Measurements from ENCODE around the gene F12. TPM values are rescaled to one million over a fixed set of nuclear protein-coding genes. Genes with fewer than 3 reads are reported as not detected.
A peak's percentile ranks its signal among the peaks of the same experiment; 100 is the strongest.

F12 gene
- total RNA-seq, 4 donors from 2014 or later, result 2.3 to 18.4 (median 7.1) TPM

- DNase-seq (ENCODE audit: low spot score in 2 of 2), result no peak
- Histone ChIP-seq H3K4me1 (peaks cover 57% of the 10 kb centered on the region), H3K27me3 (no peaks in the 10 kb centered on the region), H3K36me3 (no peaks in the 10 kb centered on the region), H3K27ac (peak overlapping the region; percentile 75), H3K4me3 (no peak overlapping the region), H3K9me3 (no peaks in the 10 kb centered on the region)
- TF ChIP-seq POLR2AphosphoS5 (IDR thresholded peaks at IDR 0.05) (no peak), POLR2A (IDR thresholded peaks at IDR 0.05) (no peak), CTCF (IDR thresholded peaks at IDR 0.05) (no peak), EP300 (IDR thresholded peaks at IDR 0.05) (no peak)
- 60% methylated on average over 6 of the region's 6 CpGs for WGBS
Observed at GRCh38 chr5:177372910-177373309, 36.5 kb downstream of the F12 start.

GRCh38 chr5:177372034-177372896, 37.1 kb downstream of the F12 start:
- DNase-seq (ENCODE audit: low spot score in 2 of 2), result no peak
- H3K36me3 ChIP-seq, result no peaks in the 10 kb centered on the region
- H3K27ac ChIP-seq, result peak overlapping the region; percentile 17
- no peaks in the 10 kb centered on the region for H3K27me3 ChIP-seq
- peaks cover 63% of the 10 kb centered on the region for H3K4me1 ChIP-seq
- H3K9me3 ChIP-seq, result no peaks in the 10 kb centered on the region
- WGBS, result 47% methylated on average over 4 of the region's 12 CpGs
- peak overlapping the region; percentile 38 for H3K4me3 ChIP-seq
- TF ChIP-seq POLR2AphosphoS5 (IDR thresholded peaks at IDR 0.05), result no peak
- TF ChIP-seq CTCF (IDR thresholded peaks at IDR 0.05), result no peak
- no peak for TF ChIP-seq POLR2A (IDR thresholded peaks at IDR 0.05)
- no peak for TF ChIP-seq EP300 (IDR thresholded peaks at IDR 0.05)

GRCh38 chr5:177371120-177372033, 38.0 kb downstream of the F12 start:
- Histone ChIP-seq H3K27ac (peak overlapping the region; percentile 21), H3K27me3 (no peaks in the 10 kb centered on the region), H3K4me3 (peak overlapping the region; percentile 38), H3K9me3 (no peaks in the 10 kb centered on the region), H3K4me1 (peaks cover 72% of the 10 kb centered on the region), H3K36me3 (no peaks in the 10 kb centered on the region)
- TF ChIP-seq POLR2A (IDR thresholded peaks at IDR 0.05) (no peak), EP300 (IDR thresholded peaks at IDR 0.05) (no peak), CTCF (IDR thresholded peaks at IDR 0.05) (no peak), POLR2AphosphoS5 (IDR thresholded peaks at IDR 0.05) (no peak)
- DNase-seq (ENCODE audit: low spot score in 2 of 2), result no peak
- 68% methylated on average over 12 of the region's 26 CpGs for WGBS

- H3K9me3 ChIP-seq, result no peaks in the 10 kb centered on the region
- no peaks in the 10 kb centered on the region for H3K36me3 ChIP-seq
- DNase-seq (ENCODE audit: low spot score in 2 of 2), result peak; percentile 81 to 88
- 75% methylated on average over 1 of the region's 42 CpGs for WGBS
- TF ChIP-seq CTCF (IDR thresholded peaks at IDR 0.05), result peak in 1 of 2 donors; percentile 47
- no peak for TF ChIP-seq EP300 (IDR thresholded peaks at IDR 0.05)
- peak overlapping the region; percentile 38 for H3K4me3 ChIP-seq
- peaks cover 79% of the 10 kb centered on the region for H3K4me1 ChIP-seq
- peak overlapping the region; percentile 21 for H3K27ac ChIP-seq
- H3K27me3 ChIP-seq, result no peaks in the 10 kb centered on the region
Observed at GRCh38 chr5:177370488-177371119, 38.8 kb downstream of the F12 start.
